Nucleus accumbens (tissue), 56 donors: ENCODE measurements around the gene ADAM10.
A peak's percentile ranks its signal among the peaks of the same experiment; 100 is the strongest.
"Not testable (repeated sequence)": the region's sequence is repeated elsewhere in the genome, so short reads cannot be mapped to it uniquely, and the experiment has no call there.

Experiments used
- DNase-seq, 56 donors: peaks; one replicate each; lab custom pipeline; 2025; lab: John Stamatoyannopoulos, UW

ADAM10 gene

GRCh38 chr15:58749532-58750337 is at the start of gene ADAM10:
Gene ADAM10, minus strand, starts transcription at chr15:58749707. Its CDS starts 173 bp downstream, at chr15:58749534.
- peak; percentile 88 to 100 (median 99) for DNase-seq

GRCh38 chr15:58797505-58797904 is 48.0 kb upstream of the ADAM10 start:
- DNase-seq = no peak

- no peak for DNase-seq
Measured at GRCh38 chr15:58795825-58796224, 46.3 kb upstream of the ADAM10 start.

- DNase-seq = no peak
Measured at GRCh38 chr15:58793862-58794261, 44.4 kb upstream of the ADAM10 start.

- DNase-seq = no peak
Measured at GRCh38 chr15:58788056-58788710, 38.7 kb upstream of the ADAM10 start.

GRCh38 chr15:58785355-58785754 is 35.8 kb upstream of the ADAM10 start:
- DNase-seq = no peak

- DNase-seq = no peak
Measured at GRCh38 chr15:58779554-58779953, 30.0 kb upstream of the ADAM10 start.

GRCh38 chr15:58777107-58777506 is 27.6 kb upstream of the ADAM10 start:
- no peak for DNase-seq

- DNase-seq = no peak
Measured at GRCh38 chr15:58775402-58775801, 25.9 kb upstream of the ADAM10 start.

GRCh38 chr15:58773024-58773423 is 23.5 kb upstream of the ADAM10 start:
- no peak for DNase-seq

GRCh38 chr15:58771621-58772250 is 22.2 kb upstream of the ADAM10 start:
- DNase-seq = peak in 43 of 56 donors; percentile 30 to 77 (median 57)

GRCh38 chr15:58770857-58771620 is 21.5 kb upstream of the ADAM10 start, which contains the start of gene MINDY2:
Gene MINDY2, plus strand, starts transcription at chr15:58771302. Its CDS starts 94 bp downstream, at chr15:58771396.
- DNase-seq = peak; percentile 77 to 99 (median 96)

GRCh38 chr15:58770519-58770856 is 21.0 kb upstream of the ADAM10 start:
- DNase-seq = peak in 2 of 56 donors; percentile 46 to 52

- not testable (repeated sequence) for DNase-seq
Measured at GRCh38 chr15:58768601-58769004, 19.1 kb upstream of the ADAM10 start.

GRCh38 chr15:58766290-58766689 is 16.8 kb upstream of the ADAM10 start:
- no peak for DNase-seq

GRCh38 chr15:58764468-58764867 is 15.0 kb upstream of the ADAM10 start:
- no peak for DNase-seq

- no peak for DNase-seq
Measured at GRCh38 chr15:58762731-58763130, 13.2 kb upstream of the ADAM10 start.

- no peak for DNase-seq
Measured at GRCh38 chr15:58762285-58762684, 12.8 kb upstream of the ADAM10 start.

GRCh38 chr15:58761010-58761388 is 11.5 kb upstream of the ADAM10 start:
- DNase-seq = no peak

GRCh38 chr15:58760385-58761009 is 11.0 kb upstream of the ADAM10 start:
- no peak for DNase-seq
